Kasumi-1 (cell line): Measurements from ENCODE around the gene KCTD15.

ENCODE experiments used
- DNase-seq, 2 experiments: peaks; one replicate each; lab custom pipeline; 2025; lab: John Stamatoyannopoulos, UW

The KCTD15 gene

DNA sequence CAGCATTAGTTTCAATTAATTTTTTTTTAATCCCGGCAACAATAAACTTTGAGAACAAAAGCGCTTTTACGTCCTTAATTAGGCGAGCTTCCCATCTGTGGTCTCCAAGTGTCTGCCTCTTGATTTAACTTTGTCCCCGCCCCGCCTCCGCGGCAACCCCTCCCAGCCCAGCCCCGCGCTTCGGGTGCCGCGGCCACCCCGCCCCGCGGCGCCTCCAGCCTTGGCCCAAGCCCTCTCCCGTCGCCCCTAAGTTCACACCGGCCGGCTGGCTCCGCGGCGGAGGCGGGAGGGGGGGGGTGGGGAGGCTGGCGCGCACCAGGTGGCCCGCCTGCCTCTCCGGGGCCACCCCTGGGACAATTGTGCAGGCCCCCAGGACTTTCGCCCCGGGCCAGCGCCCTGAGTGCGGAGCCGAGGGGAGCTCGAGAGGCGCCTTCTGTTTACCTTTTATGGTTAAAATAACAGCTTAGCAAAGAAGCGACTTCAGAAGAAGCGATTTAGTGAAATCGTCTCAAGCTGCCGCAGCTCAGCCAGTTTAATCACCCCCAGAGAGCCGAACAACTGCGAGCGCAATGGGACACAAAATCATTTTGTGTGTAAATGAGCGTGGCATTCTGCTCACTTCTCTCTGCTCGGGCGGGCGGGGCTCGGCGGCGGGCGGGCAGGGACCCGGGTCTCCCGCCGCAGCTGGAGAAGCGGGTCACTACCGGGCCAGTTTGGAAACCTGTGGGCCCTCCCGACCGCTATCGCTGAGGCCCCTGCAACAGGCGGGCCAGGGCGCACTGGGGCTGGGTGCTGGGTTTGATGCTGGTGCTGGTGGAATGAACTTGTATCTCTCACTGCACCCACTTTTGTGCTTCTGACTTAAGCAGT, 1.4 kb downstream of the KCTD15 start:
- peak; percentile 56 to 64 for DNase-seq

DNA sequence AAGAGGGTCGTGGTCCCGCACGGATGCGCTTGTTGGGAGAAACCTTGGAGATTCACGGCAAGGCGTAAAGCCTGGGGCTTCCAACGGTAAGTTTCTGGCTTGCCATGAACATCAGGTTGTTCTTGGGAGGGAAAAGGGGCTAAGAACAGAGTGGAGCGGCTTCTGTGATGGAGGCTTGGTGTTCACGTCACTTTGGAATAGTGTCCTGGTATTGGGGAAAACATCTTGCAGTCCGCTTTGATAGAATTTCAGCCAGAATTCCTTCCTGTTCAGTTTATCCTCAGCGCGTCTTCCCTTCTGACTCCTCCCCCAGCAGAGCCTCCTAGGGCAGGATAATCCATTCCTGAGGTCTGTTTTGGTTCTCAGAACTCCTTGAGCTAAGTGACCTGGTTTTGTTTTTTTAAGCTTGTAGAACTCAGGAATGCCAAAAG, 2.0 kb downstream of the KCTD15 start:
- no peak for DNase-seq

DNA sequence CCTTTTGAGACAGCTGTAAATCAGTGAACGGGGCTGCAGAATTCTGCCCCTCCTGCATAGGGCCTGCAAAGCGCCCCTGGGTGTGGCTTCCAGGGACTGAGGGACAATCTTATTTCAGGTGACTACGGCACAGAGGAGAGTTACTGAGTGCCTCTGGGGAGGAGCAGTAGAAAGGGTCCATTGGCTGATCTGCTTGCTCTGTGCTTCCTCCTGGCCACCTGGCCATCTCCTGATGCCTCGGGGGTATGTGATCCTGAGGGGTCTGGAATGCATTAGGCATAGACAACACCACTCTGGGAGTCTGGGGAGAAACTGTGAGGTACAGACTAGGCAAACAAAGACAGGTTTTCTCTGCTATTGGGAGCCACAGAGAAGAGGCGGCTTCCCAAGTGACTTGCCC, 2.8 kb downstream of the KCTD15 start:
- no peak for DNase-seq

DNA sequence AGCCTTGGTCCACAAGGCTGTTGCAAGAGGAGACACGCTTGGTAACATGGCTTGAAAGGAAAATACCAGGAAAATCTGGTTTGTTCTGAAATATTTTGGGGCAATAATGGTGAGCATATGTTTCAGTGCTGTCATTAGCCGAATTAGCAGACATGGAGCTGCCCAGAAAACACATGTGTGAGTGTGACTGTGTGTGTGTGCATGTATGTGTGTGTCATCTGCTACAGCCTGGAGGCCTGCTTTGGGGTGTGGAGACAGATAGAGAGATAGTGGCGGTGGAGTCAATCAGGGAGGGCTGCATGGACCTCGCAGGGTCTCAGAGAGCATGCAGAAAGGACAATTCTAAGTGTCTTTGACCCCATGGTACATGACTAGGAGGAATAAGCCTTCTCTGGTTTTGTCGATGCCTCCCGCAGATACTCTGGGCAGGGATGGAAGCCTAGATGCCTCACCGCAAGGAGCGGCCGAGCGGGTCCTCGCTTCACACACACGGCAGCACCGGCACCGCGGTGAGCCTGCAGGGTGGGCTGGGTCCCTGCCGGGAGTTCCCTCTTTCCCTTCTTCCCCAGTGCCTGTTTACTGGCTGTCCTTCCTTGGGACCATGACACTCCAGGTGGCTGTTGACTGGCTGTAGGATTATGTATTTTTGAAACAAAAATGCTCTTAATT, 3.5 kb downstream of the KCTD15 start:
- DNase-seq = no peak

DNA sequence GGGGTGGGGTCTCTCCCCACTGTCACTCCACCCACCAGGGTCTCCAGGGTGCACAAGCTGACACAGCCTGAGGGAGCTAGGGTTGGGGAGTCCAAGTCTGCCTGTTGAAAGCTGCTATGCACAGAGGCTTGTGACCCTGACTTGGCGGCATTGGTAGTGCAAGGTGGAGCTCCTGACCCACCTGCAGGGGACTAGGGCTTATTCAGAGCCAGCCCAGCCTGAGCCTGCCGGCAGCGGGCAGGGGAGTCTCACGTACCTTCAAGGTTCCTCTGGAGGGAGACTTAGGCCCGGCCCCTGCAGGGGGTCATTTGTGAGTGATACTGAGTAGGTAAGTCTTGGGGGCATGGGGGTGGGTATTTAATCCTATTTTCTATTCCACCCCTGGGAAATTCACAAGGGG, 4.7 kb downstream of the KCTD15 start:
- DNase-seq = no peak

DNA sequence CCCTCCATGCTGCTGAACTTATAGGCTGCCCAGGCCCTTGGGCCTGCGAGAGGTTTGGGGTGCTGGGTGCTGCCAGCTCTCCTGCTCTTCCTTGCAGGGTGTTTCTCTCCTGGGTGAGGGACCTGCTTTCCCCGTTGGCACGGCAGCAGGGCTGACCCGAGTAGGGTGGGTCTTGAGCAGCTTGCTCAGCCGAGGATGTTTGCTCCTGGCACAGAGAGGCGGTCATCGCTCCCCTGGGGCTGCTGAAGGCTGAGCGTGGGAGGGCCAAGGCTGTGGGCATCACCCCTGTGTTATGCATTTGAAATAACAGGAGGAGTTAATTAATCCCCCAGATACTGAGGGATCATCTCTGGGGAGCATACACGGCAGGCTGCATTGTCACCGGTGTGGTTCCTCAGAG, 5.3 kb downstream of the KCTD15 start:
- no peak for DNase-seq

DNA sequence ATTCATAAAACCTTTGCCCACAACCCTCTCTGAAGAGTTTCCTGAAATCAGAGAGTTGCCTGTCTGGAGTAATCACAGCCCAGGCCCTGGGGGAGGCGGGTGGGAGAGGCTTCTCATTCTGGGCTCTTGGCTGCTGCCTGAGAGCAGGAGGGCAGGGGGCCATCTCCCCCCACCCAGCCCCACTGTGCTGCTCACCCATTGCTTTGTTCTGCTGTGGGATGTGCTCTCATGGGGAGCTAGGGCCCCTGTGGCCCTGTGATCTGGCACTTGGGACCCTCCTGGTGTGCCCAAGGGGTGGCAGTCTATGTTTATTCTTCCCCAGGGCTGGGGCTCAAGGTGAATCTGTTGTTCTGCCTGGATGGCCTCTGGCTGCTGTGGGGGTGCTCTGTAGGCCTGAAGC, 6.1 kb downstream of the KCTD15 start:
- no peak for DNase-seq

DNA sequence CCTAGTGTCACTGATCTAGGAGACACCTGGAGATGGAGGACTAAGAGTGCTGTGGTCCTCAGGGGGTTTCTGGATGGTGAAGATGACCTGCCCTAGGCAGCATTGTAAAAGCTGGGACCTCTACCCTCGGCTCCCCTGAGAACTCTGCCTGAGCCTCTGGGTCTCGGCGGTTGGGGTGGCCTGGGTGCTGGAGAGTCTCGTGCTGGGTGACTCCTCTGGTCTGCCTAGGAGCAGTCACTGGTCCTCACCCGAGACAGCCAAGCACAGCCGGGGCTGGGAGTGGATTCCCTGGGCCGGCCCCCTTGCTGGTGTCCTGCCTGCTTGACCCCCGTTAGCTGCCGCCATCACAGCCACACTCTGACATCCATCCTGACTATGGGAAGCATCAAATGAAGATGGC, 6.7 kb downstream of the KCTD15 start:
- DNase-seq = no peak

DNA sequence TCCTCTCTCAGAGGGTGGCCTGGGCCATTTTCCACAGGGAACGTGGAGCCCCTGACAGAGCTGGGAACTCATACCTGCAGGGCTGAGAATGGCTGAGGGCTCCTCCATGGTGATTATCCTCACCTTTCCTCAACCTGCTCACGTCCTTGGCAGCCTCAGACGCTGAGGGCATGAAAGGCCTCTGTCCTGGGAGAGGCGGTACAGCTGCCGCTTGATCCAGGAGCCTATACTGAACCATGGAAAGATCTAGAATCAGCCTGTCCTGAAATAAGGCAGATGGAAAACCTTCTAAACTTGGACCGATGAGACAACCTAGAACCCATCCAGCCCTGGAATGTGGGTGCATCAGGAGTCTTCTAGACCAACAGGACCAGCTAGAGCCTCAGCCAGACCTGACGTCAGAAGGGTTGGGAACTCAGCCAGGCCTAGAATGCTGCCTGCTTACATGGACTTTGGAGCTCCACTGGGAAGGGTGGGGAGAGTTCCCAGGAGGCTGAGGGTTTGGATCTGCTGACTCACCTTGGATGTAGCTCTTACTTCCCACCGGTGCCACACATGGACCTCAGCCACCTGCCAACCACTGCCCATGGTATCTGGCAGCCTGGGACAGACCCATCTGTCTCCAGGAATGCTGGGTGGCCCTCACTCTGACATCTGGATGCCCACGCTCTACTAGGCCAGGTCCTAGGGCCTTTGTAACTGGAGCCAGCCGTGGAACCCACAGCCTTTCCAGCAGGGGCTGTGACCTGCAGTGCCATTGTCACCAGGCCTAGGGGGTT, 7.5 kb downstream of the KCTD15 start:
- DNase-seq = no peak

DNA sequence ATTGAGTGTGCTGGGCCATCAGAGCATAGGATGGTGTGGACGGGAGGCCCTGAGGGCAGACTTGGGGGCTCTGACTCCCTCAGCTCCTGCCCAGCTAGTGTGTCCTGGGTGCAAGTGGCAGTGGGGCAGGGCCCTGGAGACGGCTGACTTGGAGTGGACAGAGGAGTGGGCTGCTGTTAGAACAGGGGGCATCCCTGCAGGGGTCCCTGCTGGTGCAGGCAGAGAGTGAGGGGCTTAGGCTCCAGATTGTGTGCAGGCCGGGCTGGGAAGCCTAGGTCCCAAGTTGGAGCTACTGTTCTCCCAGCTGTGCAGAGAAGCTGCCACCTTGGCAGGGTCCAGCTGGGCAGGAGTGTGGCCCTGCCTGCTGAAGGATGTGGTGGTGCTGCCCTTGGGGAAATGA, 8.6 kb downstream of the KCTD15 start:
- no peak for DNase-seq

DNA sequence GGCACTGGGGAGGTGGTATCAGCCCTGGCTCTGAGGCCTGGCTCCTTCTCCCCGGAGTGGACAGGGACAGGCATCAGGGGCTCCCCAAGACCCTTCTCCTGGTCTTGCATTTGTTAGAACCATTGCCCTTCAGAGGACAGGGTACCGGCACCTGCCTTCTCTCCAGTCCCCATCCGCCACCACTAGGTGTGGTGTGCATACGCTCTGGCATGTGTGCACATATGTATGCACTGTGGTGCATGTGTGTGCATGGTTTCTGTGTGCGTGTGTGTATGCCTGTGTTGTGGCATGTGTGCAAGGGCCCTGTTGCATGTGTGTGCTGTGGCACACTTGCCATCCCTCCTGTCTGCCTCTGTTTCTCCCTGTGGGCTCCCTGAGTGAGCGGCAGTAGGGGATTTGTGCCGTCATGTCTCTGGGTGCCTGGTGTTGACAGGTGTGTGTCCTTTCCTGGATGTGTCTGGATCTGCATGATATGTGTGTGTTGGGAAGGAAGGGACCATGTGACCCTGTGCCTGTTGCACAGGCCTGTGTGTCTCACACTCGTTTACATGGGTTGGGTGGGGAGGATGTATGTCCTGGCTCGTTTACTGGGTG, 9.3 kb downstream of the KCTD15 start:
- DNase-seq = no peak

DNA sequence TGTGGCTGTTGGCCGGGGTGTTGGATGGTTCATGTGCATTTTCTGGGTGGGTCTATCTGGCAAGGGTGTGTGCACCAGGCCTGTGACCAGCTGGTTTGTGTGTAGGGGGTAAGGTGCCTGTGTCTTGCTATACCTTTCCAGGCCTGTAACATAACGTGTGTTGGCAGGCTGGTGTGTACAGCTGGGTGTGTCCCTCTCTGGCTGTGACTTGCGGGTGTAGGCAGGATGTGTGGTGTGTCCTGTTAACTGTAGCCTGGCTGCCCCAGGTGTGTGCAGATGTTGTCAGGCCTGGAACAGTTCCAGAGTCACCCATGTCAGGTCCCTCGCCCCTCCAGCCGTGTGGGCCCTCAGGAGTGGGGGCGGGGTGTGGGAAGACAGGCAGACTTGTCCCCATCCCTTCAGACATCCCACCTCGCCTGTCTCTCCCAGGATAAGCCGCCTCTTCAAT, 9.8 kb downstream of the KCTD15 start:
- no peak for DNase-seq

DNA sequence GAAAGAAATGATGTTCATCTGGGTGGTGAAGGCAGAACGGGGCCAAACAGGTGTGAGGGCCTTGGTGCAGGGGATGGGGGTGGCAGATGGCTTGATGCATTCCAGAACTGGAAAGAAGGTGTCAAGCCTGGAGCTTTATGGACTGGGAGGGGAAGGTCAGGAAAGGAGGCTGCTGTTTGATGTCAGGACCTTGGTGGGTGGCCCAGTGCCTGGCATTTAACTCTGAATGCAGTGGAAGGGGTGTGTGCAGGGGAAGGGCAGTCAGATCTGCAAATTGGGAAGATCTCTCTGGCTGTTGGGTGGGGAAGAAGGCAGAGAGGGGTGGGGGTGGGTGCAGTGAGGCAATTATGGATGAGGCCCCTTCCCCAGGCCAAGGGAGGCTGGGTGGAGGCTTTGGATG, 11.7 kb downstream of the KCTD15 start:
- no peak for DNase-seq

DNA sequence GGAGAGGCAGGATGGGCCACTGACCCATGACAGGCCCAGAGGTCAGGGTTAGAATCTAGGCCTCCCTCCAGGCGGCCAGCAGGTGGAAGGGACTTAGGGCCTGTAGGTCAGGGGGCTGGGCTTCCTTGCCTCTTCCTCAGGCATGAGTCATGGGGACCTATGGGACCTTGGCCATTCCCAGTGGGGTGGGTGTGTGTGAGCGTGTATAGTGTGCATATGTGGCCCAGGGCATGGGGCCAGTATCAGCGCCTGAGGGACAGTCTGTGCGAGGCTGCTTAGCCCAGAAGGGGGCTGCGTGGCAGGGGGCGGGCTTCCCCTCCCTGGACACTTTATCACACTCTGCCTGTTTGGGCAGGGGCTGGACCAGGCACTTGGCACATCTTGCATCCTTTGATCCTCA, 13.3 kb downstream of the KCTD15 start:
- DNase-seq = no peak

DNA sequence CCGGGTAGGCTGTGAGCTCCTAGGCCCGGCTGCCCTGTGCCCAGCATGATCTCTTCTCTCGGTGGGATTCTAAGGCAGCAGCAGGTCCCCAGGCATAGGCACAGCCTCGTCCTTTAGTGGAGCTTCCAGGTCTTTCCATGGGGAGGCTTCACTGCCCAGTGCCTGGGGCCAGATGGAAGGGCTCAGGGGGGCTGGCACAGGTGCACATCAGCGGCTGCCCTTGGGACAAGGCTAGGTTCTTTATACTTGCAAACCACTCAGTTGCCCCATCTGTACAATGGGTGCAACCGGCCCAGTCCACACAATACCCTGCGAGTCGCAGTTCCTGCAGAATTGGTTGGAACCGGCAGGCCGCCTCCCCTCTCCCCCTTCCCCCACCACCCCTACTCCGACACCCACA, 14.2 kb downstream of the KCTD15 start:
- no peak for DNase-seq

DNA sequence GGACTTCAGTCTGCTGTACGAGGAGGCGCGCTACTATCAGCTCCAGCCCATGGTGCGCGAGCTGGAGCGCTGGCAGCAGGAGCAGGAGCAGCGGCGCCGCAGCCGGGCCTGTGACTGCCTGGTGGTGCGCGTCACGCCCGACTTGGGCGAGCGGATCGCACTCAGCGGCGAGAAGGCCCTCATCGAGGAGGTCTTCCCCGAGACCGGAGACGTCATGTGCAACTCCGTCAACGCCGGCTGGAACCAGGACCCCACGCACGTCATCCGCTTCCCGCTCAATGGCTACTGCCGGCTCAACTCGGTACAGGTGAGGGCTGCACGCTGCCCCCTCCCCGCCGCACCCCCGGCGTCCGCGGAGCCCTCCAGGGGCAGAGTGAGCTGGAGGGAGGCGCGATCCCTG, 14.6 kb downstream of the KCTD15 start:
- DNase-seq = no peak

DNA sequence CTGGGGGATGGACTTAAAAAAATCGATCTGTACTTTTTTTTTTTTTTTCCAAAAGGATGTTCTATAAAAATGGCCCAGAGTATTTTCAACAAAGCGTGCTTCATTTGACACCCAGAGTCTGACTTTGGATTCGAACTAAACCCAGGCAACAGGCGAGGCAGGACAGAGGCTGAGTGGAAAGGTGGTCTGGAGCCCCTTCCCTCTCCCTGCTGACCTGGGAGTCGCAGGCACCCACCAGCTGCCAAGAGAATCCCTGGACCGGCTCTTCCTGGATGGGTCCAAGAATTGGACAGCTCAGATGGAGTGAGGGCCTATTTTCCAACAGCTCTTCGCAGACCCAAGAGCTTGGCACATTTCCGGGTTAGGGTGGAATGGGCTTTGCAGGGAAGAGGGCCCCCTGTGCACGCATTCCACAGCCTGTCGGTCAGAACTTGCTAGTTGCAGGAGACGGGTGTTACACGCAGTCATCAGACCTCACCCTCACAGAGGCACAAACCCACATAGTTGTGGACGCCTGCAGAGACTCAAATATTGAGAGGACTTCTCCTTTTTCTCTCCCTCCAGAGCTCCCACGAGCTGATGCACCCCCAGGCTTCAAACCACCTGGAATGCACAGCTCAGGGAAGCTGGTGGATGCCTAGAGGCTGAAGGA, 15.2 kb downstream of the KCTD15 start:
- peak; percentile 59 to 66 for DNase-seq

DNA sequence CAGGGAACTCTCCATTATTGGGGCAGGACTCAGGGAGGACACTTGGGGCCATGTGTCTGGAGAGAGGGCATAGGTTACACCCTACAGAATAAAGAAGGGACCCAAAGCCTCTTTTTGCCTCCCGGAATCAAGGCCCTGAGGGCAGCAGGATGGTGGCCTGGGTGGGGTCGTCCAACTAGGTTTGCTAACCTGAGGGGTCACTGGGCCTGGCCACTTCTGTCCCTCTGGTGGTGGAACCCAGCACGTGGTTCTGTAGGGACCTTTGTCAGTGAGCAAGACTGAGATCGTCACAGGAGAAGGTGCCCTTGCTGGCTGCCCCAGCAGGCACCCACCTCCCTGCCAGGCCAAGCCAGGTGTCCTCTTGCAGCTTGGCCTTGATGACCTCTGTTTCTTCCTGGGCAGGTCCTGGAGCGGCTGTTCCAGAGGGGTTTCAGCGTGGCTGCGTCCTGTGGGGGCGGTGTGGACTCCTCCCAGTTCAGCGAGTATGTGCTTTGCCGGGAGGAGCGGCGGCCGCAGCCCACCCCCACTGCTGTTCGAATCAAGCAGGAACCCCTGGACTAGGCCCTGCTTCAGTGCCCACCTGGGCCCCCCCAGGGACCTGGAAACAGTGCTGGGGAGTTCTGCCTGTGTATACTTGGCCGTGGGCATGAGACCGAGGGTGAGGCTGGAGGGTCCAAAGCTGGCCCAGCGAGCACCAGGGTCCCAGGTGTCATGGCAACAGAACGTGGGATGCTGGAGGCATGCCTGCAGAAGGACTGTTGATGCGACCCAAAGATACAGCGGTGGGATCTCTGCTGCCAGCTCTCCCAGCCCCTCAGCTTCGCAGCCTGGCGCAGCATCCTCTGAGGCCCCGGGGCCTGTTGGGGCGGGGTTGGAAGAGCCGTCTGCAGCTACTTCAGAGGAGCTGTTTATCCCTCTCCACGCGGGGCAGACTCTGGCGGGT, 16.0 kb downstream of the KCTD15 start:
- DNase-seq = no peak

DNA sequence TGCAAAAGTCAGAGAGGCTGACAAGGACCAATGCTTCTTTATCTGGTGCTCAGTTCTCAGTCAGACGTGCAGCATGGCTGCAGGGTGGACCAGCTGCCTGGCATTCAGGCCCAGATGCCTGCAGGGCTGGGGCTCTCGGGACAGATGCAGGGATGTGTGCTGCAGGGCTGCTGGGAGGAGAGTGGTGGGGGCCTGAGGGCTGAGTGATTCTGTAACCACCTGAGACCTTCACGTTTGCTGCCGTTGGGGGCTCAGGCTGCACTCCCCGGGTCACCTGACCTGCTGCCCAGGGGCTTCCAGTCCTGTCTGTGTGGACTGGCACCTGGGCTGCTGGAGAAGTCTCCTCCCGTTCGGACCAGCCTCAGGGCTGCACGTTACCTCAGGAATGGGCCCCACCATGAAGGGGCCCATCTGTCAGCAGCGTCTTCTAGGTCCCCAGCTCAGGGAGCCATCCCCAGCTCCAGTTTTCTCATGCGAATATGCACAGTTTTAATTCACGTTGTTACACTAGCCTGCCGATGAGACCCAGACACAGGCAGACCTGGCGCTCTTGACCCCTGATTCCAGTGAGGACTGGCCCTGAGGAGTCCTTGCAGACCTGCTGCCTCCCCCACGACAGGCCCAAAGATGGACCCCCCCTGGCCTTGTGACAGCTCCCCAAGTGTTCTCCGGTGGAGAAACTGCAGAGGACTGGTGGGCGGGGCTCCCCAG, 16.9 kb downstream of the KCTD15 start:
- no peak for DNase-seq
